ENCODE data around the gene ITPKA.

Gene ITPKA

DNA sequence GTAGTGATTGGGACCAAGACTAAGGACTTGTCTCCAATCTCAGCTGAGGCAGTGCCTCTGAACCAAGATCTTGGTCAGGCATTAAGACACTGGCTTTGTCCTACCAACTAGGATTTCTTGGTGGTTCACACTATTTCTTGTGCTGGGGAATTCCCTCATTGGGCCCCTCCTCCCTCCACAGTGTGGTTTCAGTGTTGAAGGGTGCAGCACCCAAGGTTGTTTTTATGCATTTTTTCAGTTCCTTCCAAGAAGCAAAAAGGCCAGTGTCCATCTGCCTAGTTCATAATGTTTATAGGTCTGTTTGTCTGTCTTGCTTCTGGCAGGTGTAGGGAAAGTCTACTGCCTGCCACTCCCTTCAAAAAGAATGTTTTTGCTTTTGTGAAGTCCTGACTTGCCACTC, 10.6 kb upstream of the ITPKA start:
- Mint-ChIP-seq H3K27me3 (ENCODE audit: low read depth) (peaks cover 4% of the 10 kb centered on the region), H3K4me1 (ENCODE audit: low read depth) (peaks cover 31% of the 10 kb centered on the region), H3K4me3 (peak overlapping the region; percentile 22), H3K9me3 (no peaks in the 10 kb centered on the region), H3K36me3 (ENCODE audit: low read depth) (peaks cover 51% of the 10 kb centered on the region), H3K27ac (peak overlapping the region; percentile 2)

DNA sequence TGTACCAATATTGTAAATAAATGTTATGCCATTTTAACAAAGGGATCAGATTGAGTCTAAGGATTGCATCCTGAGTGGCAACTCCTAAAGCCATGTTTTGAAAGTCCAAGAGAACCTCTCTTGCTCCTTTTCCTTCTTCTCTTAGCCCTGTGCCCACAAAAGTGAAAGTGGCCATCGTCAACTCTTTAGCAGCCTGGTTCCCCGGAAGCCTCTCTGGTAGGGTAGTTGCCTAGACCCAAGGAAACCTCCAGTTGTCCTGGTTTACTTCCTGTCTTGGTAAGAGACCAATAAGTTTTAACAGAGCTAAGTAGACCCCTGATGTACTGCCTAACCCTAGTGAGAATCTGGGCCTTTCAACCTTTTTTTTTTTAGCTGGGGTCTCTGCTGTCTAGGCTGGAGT, 10.2 kb upstream of the ITPKA start:
- peaks cover 48% of the 10 kb centered on the region for H3K36me3 Mint-ChIP-seq (ENCODE audit: low read depth)
- H3K27ac Mint-ChIP-seq, result peak overlapping the region; percentile 2
- H3K4me1 Mint-ChIP-seq (ENCODE audit: low read depth), result peaks cover 32% of the 10 kb centered on the region
- peak overlapping the region; percentile 22 for H3K4me3 Mint-ChIP-seq
- no peaks in the 10 kb centered on the region for H3K9me3 Mint-ChIP-seq
- H3K27me3 Mint-ChIP-seq (ENCODE audit: low read depth), result peaks cover 4% of the 10 kb centered on the region

DNA sequence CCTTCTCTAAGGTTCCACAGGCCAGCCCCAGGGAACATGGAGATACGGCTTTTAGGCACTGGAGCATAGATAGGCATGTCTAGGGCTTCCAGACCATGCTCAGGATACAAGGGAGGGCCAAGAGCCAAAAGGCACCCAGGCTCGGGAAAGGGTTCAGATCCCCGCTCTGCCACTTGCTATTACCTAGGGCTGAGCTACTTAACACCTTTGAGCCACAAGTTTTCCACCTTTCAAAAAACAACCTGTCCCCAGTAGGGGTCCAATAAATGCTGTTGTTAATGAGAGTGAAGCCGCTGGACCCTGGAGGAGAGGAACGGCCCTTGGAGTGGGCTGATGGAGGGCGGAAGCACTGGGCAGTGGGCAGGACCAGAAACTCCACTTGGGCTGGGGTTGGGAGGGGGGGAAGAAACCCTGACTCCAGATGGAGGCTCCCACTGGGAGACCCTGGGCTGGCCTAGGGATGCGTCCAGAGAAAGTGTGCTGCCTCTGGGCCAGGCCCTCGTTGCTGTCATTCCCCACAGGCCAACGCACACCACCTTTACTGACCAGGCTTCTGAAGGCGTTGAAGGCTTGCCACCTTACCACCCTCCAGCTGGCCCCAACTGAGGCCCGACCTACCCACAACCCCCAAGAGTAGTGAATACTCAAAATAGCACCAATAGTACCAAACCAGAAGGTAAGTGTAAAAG, 8.6 kb upstream of the ITPKA start:
- peaks cover 31% of the 10 kb centered on the region for H3K4me1 Mint-ChIP-seq (ENCODE audit: low read depth)
- no peaks in the 10 kb centered on the region for H3K9me3 Mint-ChIP-seq
- peaks cover 4% of the 10 kb centered on the region for H3K27me3 Mint-ChIP-seq (ENCODE audit: low read depth)
- peaks cover 34% of the 10 kb centered on the region for H3K36me3 Mint-ChIP-seq (ENCODE audit: low read depth)
- no peak overlapping the region for H3K27ac Mint-ChIP-seq
- H3K4me3 Mint-ChIP-seq, result no peak overlapping the region

DNA sequence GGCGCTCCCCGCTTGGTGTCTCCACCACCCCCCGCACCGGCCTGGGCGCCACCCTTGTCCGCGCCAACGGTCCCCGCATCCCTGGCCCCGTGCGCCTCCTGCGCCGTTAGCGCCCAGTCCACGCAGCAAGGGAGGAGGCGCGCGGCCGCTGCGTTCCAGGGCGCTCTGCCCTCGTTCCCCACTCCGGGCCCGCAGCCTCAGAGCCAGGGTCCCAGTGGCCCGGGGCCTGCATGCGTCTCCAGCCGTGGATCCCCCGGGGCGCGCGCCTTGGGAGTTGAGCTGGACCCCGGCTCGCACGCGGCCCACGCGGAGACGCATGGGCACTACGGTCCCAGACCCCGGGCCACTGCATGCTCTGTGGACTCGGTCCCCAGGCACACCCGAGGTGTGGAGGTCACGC, 7.4 kb upstream of the ITPKA start:
- Mint-ChIP-seq H3K27me3 (ENCODE audit: low read depth) (peaks cover 4% of the 10 kb centered on the region), H3K27ac (no peak overlapping the region), H3K36me3 (ENCODE audit: low read depth) (peaks cover 22% of the 10 kb centered on the region), H3K4me3 (no peak overlapping the region), H3K4me1 (ENCODE audit: low read depth) (peaks cover 39% of the 10 kb centered on the region), H3K9me3 (no peaks in the 10 kb centered on the region)

DNA sequence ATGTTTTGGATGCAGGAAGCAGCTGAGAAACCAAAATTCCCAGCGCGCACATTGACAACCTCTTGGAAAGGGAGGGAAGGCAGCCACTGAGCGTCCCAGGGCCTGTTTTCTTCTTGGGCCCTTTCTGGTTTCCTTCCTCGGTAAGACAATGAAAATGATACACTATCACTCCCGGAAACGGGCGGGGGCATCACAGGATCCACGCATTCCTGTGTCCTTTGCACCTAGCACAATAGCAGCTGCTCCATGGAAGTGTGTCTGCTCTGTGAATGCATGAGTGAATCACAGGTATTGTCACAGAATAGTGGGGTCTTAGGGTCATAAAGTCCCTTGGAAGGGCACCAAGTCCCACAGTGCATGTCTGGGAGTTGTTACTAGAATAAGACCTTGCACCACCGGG, 6.3 kb upstream of the ITPKA start:
- H3K27me3 Mint-ChIP-seq (ENCODE audit: low read depth), result peaks cover 4% of the 10 kb centered on the region
- no peaks in the 10 kb centered on the region for H3K9me3 Mint-ChIP-seq
- peak overlapping the region; percentile 74 for H3K27ac Mint-ChIP-seq
- no peak overlapping the region for H3K4me3 Mint-ChIP-seq
- peaks cover 13% of the 10 kb centered on the region for H3K36me3 Mint-ChIP-seq (ENCODE audit: low read depth)
- peaks cover 46% of the 10 kb centered on the region for H3K4me1 Mint-ChIP-seq (ENCODE audit: low read depth)

DNA sequence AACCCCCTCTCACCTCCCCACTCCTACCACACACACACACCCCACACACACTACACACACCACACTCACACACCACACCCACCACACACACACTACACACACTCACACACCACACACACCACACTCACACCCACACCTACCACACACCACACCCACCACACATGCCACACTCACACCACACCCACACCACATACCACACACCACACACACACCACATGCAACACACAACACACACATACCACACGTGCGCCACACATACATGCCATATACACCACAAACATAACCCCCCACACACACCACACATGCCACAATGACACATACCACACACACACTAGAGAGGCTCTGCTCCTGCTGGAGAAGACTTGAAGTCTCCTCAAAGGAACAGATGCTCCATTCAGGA, 5.9 kb upstream of the ITPKA start:
- peaks cover 11% of the 10 kb centered on the region for H3K36me3 Mint-ChIP-seq (ENCODE audit: low read depth)
- peaks cover 47% of the 10 kb centered on the region for H3K4me1 Mint-ChIP-seq (ENCODE audit: low read depth)
- peak overlapping the region; percentile 74 for H3K27ac Mint-ChIP-seq
- no peaks in the 10 kb centered on the region for H3K9me3 Mint-ChIP-seq
- H3K4me3 Mint-ChIP-seq, result peak overlapping the region; percentile 23
- peaks cover 8% of the 10 kb centered on the region for H3K27me3 Mint-ChIP-seq (ENCODE audit: low read depth)

DNA sequence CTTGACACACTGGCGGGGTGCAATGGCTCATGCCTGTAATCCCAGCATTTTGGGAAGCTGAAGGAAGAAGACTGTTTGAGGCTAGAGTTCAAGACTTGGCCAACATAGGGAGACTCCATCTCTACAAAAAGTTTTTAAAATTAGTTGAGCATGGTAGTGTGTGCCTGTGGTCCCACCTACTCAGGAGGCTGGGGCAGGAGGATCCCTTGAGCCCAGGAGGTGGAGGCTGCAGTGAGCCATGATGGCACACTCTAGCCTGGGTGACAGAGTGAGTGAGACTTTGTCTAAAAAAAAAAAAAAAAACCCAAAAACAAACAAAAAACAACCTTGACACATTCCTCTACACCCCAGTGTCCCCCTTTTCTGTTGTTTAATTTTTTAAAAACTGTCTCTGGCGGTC, 4.0 kb upstream of the ITPKA start:
- Mint-ChIP-seq H3K4me3 (no peak overlapping the region), H3K36me3 (ENCODE audit: low read depth) (peaks cover 9% of the 10 kb centered on the region), H3K4me1 (ENCODE audit: low read depth) (peaks cover 38% of the 10 kb centered on the region), H3K27ac (no peak overlapping the region), H3K9me3 (no peaks in the 10 kb centered on the region), H3K27me3 (ENCODE audit: low read depth) (peaks cover 11% of the 10 kb centered on the region)

DNA sequence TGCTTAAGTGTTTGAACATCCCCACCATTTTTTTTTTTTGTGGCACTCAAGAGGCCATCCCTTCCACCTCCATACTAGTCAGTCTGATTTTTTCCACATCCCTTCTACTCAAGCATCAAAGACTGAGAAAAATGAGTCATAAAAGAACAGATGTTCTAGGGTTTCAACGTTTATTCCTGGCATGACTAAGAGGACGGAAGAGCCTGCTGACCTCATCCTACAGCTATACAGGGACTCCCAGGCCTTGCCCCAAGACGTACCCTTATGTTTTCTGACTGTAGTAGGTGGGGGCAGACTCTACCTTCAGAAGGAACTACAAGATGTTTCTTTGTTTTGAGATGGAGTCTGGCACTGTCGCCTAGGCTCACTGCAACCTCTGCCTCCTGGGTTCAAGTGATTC, 3.3 kb upstream of the ITPKA start:
- peaks cover 38% of the 10 kb centered on the region for H3K4me1 Mint-ChIP-seq (ENCODE audit: low read depth)
- no peaks in the 10 kb centered on the region for H3K9me3 Mint-ChIP-seq
- H3K27me3 Mint-ChIP-seq (ENCODE audit: low read depth), result peaks cover 16% of the 10 kb centered on the region
- peak overlapping the region; percentile 15 for H3K4me3 Mint-ChIP-seq
- peaks cover 9% of the 10 kb centered on the region for H3K36me3 Mint-ChIP-seq (ENCODE audit: low read depth)
- peak overlapping the region; percentile 67 for H3K27ac Mint-ChIP-seq

DNA sequence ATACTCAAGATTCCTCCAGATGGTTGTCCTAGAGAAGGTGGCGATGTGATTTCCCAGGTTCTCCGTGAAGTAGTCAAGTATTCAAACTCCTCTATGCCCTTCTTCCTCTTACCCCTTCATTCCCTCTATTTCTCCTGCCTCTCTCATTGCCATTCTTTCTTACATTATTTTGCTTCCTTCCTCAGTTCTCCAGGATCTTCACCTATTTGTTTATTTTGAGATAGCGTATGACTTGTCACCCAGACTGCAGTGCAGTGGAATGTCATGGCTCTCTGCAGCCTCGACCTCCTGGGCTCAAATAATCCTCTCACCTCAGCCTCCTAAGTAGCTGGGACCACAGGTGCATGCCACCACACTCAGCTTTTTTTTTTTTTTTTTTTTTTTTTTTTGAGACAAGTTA, 1.8 kb upstream of the ITPKA start:
- no peaks in the 10 kb centered on the region for H3K9me3 Mint-ChIP-seq
- peaks cover 7% of the 10 kb centered on the region for H3K36me3 Mint-ChIP-seq (ENCODE audit: low read depth)
- H3K27me3 Mint-ChIP-seq (ENCODE audit: low read depth), result peaks cover 24% of the 10 kb centered on the region
- peaks cover 34% of the 10 kb centered on the region for H3K4me1 Mint-ChIP-seq (ENCODE audit: low read depth)
- H3K4me3 Mint-ChIP-seq, result peak overlapping the region; percentile 8
- peak overlapping the region; percentile 11 for H3K27ac Mint-ChIP-seq

DNA sequence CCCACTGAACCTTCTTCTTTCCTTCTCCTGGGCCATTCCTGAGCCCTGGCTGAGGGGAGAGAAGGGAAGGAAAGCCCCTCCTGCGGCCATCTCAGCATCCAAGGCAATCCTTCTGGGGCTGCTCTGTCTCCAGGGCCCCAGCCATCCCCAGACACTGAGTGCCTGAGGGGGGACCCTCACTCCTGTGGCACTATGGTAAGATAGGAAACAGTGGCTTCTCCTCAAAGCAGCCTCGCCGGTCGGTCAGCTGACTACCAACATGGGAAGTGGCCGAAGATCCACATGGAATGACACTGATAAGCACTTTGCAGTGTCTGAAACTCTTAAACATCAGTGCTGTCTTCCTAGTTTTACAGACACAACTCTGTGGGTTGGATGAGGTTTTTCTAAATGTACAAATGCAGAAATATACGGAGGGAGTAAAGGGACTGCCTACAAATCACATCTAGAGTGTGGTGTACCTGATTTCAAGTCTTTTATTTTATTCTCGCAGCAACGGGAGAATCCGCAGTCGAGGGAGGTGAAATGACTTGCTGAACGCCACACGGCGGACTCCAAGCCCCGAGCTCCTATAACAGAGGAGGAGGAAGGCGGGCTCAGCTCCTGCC, 973 bp upstream of the ITPKA start:
- H3K36me3 Mint-ChIP-seq (ENCODE audit: low read depth), result peaks cover 9% of the 10 kb centered on the region
- H3K4me3 Mint-ChIP-seq, result peak overlapping the region; percentile 84

DNA sequence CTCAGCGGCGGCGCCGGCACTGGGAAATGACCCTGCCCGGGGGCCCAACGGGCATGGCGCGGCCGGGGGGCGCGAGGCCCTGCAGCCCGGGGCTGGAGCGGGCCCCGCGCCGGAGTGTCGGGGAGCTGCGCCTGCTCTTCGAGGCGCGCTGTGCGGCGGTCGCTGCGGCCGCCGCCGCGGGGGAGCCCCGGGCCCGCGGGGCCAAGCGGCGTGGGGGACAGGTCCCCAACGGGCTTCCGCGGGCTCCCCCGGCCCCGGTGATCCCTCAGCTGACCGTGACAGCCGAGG, 172 bp downstream of the ITPKA start:
- Mint-ChIP-seq H3K9me3 (no peaks in the 10 kb centered on the region), H3K36me3 (ENCODE audit: low read depth) (peaks cover 6% of the 10 kb centered on the region), H3K27me3 (ENCODE audit: low read depth) (peaks cover 36% of the 10 kb centered on the region), H3K4me1 (ENCODE audit: low read depth) (peaks cover 26% of the 10 kb centered on the region), H3K4me3 (no peak overlapping the region), H3K27ac (no peak overlapping the region)

More for the DNA sequence above, 973 bp upstream of the ITPKA start:
- Mint-ChIP-seq H3K27ac (peak overlapping the region; percentile 77), H3K4me1 (ENCODE audit: low read depth) (peaks cover 32% of the 10 kb centered on the region), H3K27me3 (ENCODE audit: low read depth) (peaks cover 31% of the 10 kb centered on the region), H3K9me3 (no peaks in the 10 kb centered on the region)

DNA sequence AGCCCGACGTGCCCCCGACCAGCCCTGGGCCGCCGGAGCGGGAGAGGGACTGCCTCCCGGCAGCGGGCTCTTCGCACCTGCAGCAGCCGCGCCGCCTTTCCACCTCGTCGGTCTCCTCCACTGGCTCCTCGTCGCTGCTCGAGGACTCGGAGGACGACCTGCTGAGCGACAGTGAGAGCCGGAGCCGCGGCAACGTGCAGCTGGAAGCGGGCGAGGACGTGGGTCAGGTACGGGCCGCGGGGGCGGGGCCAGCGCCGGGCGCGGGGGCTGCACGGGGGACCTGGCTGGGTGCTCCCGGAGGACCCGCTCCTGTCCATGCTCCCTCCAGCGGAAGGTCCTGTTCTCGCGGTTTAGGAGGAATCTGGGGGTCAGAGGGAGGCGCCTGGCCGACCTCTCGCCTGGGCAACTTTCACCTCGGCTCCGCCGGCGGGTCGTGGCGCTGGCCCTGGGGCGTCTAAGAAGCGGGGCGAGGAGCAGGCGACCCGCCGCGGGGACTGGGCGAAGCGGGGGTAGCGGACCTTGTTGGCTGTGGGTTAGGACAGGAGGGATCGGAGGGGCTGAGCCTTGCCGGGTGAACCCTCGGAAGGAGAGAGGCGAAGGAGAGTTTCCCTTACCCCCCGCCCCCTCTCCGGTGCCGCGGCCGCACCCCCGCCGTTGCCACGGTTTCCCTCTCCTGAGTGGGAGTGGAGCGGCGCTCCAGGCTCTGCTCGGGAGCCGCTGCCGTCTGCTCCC, 682 bp downstream of the ITPKA start:
- Mint-ChIP-seq H3K36me3 (ENCODE audit: low read depth) (peaks cover 6% of the 10 kb centered on the region), H3K27ac (no peak overlapping the region), H3K9me3 (no peaks in the 10 kb centered on the region), H3K4me1 (ENCODE audit: low read depth) (peaks cover 25% of the 10 kb centered on the region), H3K4me3 (peak overlapping the region; percentile 53), H3K27me3 (ENCODE audit: low read depth) (peaks cover 41% of the 10 kb centered on the region)

DNA sequence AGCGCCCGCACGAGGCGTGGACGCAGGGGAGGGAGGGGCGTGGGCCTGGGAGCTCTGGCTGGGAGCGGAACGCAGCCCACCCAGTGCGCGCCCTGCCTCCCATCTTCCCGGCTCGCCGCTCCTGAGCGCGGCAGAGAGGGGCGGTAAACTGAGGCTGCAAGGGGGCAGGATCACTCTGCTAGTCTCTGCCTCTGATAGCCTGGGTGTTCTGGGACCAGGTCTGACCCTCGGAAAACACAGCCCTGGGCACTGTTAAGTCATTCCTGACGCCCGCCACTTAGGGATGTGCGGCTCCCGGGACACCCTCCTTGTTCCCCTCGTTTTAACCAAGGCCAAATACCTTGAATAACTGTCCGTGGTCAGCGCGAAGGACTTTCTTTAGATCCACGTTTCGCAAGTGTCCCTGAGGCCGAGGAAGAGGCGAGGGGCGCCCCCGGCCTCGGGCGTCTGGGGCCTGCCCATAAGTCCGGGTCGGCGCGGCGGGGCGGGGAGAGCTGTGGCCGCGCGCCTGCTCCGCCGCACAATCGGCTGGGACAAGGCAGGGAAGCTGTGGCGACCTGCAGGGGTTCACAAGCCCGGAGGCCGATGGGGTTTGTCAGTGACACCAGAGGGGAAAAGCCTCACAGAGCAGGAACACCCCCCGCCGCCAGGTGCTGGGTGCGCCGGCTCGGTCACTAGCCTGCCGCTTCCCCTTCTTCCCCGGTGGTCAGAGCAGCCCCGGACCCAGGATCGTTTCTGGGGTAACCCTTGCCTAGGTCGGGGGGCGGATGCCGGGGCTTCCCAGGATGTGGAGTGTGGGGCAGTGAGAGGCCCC, 1.5 kb downstream of the ITPKA start:
- Mint-ChIP-seq H3K27ac (no peak overlapping the region), H3K27me3 (ENCODE audit: low read depth) (peaks cover 48% of the 10 kb centered on the region), H3K9me3 (no peaks in the 10 kb centered on the region)

DNA sequence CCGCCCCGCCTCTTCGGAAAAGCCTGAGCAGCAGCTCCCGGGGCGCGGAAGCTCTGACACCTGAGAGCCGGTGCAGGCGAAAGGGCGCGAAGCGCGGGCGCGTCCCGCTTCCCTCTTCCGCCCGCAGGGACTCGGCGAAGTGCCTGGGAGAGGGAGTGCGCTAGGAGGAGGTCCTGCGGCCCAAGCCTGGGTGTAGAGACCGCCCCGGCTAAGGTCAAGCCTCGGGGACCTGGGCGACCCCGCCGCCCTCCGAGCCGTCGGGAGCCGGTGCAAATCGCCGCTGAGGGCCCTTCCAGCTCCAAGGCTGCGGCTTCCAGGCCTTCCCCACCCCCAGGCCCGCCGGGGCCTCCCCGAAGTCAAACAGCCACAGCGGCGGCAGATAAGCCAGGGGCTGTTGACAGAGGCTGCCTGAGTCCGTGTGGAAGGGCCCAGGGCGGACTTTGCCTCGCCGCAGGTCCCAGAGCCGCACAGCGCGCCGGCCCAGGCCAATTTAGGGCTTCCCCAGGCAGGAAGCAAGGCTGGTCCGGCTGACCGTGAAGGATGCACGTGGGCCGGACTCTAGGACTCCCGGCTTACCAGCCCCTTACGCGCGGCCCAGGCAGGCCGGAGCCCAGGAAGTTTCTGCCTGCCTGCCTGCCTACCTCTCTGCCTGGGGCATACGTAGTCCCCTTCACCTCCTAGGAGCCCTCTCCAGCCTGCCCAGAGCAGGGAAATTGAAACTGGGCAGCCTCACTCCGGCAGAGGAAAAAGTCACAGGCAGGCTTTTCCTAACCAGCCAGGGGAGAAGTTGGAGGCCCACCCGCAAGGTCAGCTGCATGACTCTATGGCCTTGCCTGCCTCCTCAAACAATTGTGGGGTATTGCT, 2.3 kb downstream of the ITPKA start:
- peaks cover 6% of the 10 kb centered on the region for H3K36me3 Mint-ChIP-seq (ENCODE audit: low read depth)
- peak overlapping the region; percentile 31 for H3K4me3 Mint-ChIP-seq
- peaks cover 57% of the 10 kb centered on the region for H3K27me3 Mint-ChIP-seq (ENCODE audit: low read depth)
- no peaks in the 10 kb centered on the region for H3K9me3 Mint-ChIP-seq
- peaks cover 18% of the 10 kb centered on the region for H3K4me1 Mint-ChIP-seq (ENCODE audit: low read depth)
- H3K27ac Mint-ChIP-seq, result no peak overlapping the region

More for the DNA sequence above, 1.5 kb downstream of the ITPKA start:
- Mint-ChIP-seq H3K4me1 (ENCODE audit: low read depth) (peaks cover 24% of the 10 kb centered on the region), H3K36me3 (ENCODE audit: low read depth) (peaks cover 6% of the 10 kb centered on the region), H3K4me3 (peak overlapping the region; percentile 42)

All from T-helper 1 cell treated with Interleukin-12 subunit alpha and Interleukin-12 subunit beta and Interleukin-4 antibody, amounts not matched to agents 30 μg/mL and 1 μg/mL, for 36 hours (primary cell).